ENCODE results near the gene THSD7A. TPM values are rescaled to one million over a fixed set of nuclear protein-coding genes. Genes with fewer than 3 reads are reported as not detected.
A peak's percentile ranks its signal among the peaks of the same experiment; 100 is the strongest.

Gene THSD7A
- total RNA-seq, 1 experiment from 2014 or later: 0.64 TPM

DNA sequence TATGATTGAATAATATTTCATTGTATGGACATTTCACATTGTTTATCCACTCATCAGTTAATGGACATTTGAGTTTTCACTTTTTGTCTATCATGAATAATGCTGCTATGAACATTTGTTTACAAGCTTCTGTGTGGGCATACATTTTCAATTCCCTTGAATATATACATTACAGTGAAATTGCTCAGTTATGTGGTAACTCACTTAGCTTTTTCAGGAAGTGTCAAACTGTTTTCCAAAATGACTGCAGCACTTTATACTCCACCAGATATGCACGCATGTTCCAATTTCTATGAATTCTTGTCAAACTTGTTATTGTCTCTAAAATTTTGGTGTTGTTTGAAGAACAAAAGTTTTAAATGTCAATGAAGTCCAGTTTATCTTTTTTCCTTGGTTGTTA is 401.2 kb downstream of the THSD7A start:
- BruUV-seq (replicated peaks): no TSS peak
- intact Hi-C loops (cut with micrococcal nuclease; ENCODE audit: unreplicated experiment): loop anchor here (10.0 kb wide), 1 partner anchor 314 kb away; no protein-coding TSS in a partner anchor
- ChIA-PET CTCF (no interaction called here), POLR2A (ENCODE audit: low non-redundant PET) (no interaction called here)
- H3K4me3 ChIP-seq (ENCODE audit: low read depth, low read length, poor library complexity, severe bottlenecking): no peak overlapping the region
- H3K9me3 ChIP-seq (ENCODE audit: low read depth, low read length, poor library complexity, severe bottlenecking): no peaks in the 10 kb centered on the region
- no peaks in the 10 kb centered on the region for H3K4me1 ChIP-seq (ENCODE audit: insufficient read depth, low read length, poor library complexity, severe bottlenecking)
- peak; percentile 26 for DNase-seq (ENCODE audit: low spot score)
- H3K36me3 ChIP-seq (ENCODE audit: insufficient read depth, low read length, poor library complexity, severe bottlenecking): no peaks in the 10 kb centered on the region
- H3K27ac ChIP-seq (ENCODE audit: low read depth, low read length, poor library complexity, severe bottlenecking): no peak overlapping the region
- TF ChIP-seq, protein P1, sequence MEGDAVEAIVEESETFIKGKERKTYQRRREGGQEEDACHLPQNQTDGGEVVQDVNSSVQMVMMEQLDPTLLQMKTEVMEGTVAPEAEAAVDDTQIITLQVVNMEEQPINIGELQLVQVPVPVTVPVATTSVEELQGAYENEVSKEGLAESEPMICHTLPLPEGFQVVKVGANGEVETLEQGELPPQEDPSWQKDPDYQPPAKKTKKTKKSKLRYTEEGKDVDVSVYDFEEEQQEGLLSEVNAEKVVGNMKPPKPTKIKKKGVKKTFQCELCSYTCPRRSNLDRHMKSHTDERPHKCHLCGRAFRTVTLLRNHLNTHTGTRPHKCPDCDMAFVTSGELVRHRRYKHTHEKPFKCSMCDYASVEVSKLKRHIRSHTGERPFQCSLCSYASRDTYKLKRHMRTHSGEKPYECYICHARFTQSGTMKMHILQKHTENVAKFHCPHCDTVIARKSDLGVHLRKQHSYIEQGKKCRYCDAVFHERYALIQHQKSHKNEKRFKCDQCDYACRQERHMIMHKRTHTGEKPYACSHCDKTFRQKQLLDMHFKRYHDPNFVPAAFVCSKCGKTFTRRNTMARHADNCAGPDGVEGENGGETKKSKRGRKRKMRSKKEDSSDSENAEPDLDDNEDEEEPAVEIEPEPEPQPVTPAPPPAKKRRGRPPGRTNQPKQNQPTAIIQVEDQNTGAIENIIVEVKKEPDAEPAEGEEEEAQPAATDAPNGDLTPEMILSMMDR (conservative IDR thresholded peaks at IDR 0.05; ENCODE audit: low read depth, low read length): no peak
- no peak for TF ChIP-seq EZH2 (IDR thresholded peaks at IDR 0.05; ENCODE audit: borderline replicate concordance, low read depth, low read length, poor library complexity, severe bottlenecking)
- H3K27me3 ChIP-seq (replicated peaks; ENCODE audit: insufficient read depth, low read depth, low read length, poor library complexity): no peaks in the 10 kb centered on the region

DNA sequence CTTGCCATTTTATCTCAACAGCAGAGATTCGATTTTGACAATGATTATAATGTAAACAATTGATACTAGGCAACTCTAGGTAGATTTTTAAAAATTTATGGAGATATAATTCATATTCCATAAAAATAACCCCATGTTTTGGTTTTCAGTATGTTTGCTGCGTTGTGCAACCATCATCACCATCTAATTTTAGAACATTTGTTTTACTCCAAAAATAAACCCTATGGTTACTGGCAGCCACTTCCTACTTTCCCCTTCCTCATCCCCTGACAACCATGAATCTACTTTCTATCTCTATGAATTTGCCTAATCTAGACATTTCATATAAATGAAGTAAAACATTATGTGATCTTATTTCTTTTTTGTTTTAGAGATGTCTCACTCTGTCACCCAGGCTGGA is 401.9 kb downstream of the THSD7A start:
- ChIA-PET CTCF (no interaction called here), POLR2A (ENCODE audit: low non-redundant PET) (no interaction called here)
- H3K9me3 ChIP-seq (ENCODE audit: low read depth, low read length, poor library complexity, severe bottlenecking): no peaks in the 10 kb centered on the region
- TF ChIP-seq, protein P1 (conservative IDR thresholded peaks at IDR 0.05; ENCODE audit: low read depth, low read length): no peak
- no peak for TF ChIP-seq EZH2 (IDR thresholded peaks at IDR 0.05; ENCODE audit: borderline replicate concordance, low read depth, low read length, poor library complexity, severe bottlenecking)
- H3K27me3 ChIP-seq (replicated peaks; ENCODE audit: insufficient read depth, low read depth, low read length, poor library complexity): no peaks in the 10 kb centered on the region
- intact Hi-C loops (cut with micrococcal nuclease; ENCODE audit: unreplicated experiment): loop anchor here (10.0 kb wide), 1 partner anchor 315 kb away; no protein-coding TSS in a partner anchor
- no peak overlapping the region for H3K27ac ChIP-seq (ENCODE audit: low read depth, low read length, poor library complexity, severe bottlenecking)
- no peak for DNase-seq (ENCODE audit: low spot score)
- no peaks in the 10 kb centered on the region for H3K4me1 ChIP-seq (ENCODE audit: insufficient read depth, low read length, poor library complexity, severe bottlenecking)
- H3K36me3 ChIP-seq (ENCODE audit: insufficient read depth, low read length, poor library complexity, severe bottlenecking): no peaks in the 10 kb centered on the region
- no peak overlapping the region for H3K4me3 ChIP-seq (ENCODE audit: low read depth, low read length, poor library complexity, severe bottlenecking)
- BruUV-seq (replicated peaks): no TSS peak

DNA sequence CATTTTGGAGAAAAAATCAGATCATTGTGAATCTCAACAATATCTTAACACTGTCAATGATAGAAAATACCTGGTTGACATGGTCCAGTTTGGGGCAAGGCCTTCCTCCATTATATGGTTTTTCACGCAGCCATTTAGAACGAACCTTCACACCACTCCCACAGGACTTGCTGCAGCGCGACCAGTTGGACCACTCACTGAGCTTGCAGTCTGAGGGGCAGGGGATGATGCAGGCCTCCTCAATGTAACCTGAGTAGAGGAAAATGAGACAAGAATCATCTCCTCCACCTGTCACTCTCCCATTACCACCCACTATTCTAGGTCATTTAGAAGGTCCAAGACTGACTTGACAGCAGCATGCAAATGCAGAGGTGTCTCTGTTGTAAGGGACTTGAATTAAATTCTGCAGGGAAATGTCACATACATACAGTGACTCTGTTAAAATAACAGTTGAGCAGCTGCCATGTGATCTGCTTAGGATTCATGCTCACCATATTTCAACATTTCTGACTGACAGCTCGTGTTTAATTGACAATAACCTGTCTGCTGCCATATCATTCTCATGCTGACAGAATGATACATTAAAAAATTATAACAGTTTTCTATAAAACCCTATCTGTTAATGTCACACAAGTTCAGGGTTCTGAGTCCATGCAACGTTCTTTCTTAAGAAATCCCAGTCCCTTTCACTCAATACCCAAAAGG is 403.0 kb downstream of the THSD7A start:
- DNase-seq (ENCODE audit: low spot score): no peak
- TF ChIP-seq EZH2 (IDR thresholded peaks at IDR 0.05; ENCODE audit: borderline replicate concordance, low read depth, low read length, poor library complexity, severe bottlenecking): no peak
- TF ChIP-seq, protein P1 (conservative IDR thresholded peaks at IDR 0.05; ENCODE audit: low read depth, low read length): no peak
- Histone ChIP-seq H3K27ac (ENCODE audit: low read depth, low read length, poor library complexity, severe bottlenecking) (no peak overlapping the region), H3K4me3 (ENCODE audit: low read depth, low read length, poor library complexity, severe bottlenecking) (no peak overlapping the region), H3K9me3 (ENCODE audit: low read depth, low read length, poor library complexity, severe bottlenecking) (no peaks in the 10 kb centered on the region), H3K4me1 (ENCODE audit: insufficient read depth, low read length, poor library complexity, severe bottlenecking) (no peaks in the 10 kb centered on the region), H3K27me3 (replicated peaks; ENCODE audit: insufficient read depth, low read depth, low read length, poor library complexity) (no peaks in the 10 kb centered on the region), H3K36me3 (ENCODE audit: insufficient read depth, low read length, poor library complexity, severe bottlenecking) (no peaks in the 10 kb centered on the region)
- intact Hi-C loops (cut with micrococcal nuclease; ENCODE audit: unreplicated experiment): loop anchor here (5.0 kb wide), 3 partner anchors 638 to 1063 kb away; no protein-coding TSS in a partner anchor
- CTCF ChIA-PET: interaction anchor here (0.5 kb wide), 1 partner anchor 23 kb away, joined by 3 read pairs; no protein-coding TSS in a partner anchor
- POLR2A ChIA-PET (ENCODE audit: low non-redundant PET): no interaction called here
- no TSS peak for BruUV-seq (replicated peaks)
